Ramos (cell line): ENCODE results near the gene DHH.

Experiments
- in situ Hi-C: fragments of 300-500 bp; cut with MboI; formaldehyde crosslinking; loops from one replicate; pipeline ENCODE4 v1.14.3; 2022; ENCODE audit warnings: low sequenced_read_pairs; ENCODE audit not compliant: unreplicated experiment

DHH gene

DNA sequence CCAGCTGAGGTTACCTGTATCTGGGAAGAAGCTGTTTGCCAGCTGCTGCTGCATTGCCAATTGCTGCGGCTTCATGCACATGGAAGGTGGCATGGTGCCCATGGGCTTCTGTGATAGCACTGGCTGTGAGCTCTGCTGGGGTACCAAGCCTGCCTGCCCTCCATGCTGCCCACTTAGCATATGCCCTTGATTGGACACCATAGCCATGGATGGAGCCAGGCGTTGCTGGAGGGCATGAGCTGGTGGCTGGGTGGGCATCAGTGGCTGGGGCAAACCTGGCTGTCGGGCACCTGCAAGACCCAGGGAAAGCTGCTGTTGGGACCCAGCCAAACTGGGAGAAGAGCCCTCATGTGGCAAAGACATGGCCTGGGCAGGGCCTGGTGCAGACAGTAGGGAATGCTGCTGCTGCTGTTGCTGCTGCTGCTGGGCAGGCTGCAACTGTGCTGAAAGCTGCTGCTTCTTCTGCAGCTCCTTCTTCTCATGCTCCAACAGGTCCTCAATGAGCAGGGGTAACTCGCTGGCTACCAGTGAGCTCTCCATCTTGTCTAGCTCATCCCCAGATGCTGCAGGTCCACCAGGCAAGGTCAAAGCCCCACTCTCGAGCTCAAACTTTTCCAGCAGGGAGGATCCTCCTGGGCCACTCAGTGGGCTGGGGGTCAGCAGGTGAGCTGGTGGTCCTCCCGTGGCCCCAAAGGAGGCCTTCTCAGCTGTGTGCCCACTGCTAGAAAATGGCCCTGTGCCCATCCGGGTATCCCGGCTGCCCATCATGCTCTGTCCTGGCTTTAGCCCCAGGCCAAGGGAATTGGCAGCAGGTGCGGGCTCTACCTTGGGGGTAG lies 57.3 kb downstream of the DHH start:
- in situ Hi-C loops: no loop called here
